ENCODE measurements around the gene DNAI7. TPM values are rescaled to one million over a fixed set of nuclear protein-coding genes. Genes with fewer than 3 reads are reported as not detected.

The DNAI7 gene
- total and polyA plus RNA-seq, 2 of the 8 experiments (the other 6 are each of a cell fraction or from before 2014, with no cell fraction given): 0.12 to 0.28 TPM

- no peaks in the 10 kb centered on the region for H3K79me2 ChIP-seq (ENCODE audit: control insufficient read depth in 1 of 2, insufficient read depth in 2 of 2, low read length in 2 of 2)
Measured at GRCh38 chr12:25194214-25194613, 746 bp downstream of the DNAI7 start.

More at GRCh38 chr12:25194214-25194613, 746 bp downstream of the DNAI7 start:
- no peak overlapping the region for H4K8ac ChIP-seq (ENCODE audit: extremely low read depth, insufficient read depth, low read length)
- H3K4me3 ChIP-seq (ENCODE audit: extremely low read depth in 1 of 4, insufficient read depth in 2 of 4, low read depth in 3 of 4, low read length in 4 of 4): peak overlapping the region in 1 of 4 experiments; percentile 84; a peak in 3 of 8 replicates
- no peak overlapping the region for H3K23ac ChIP-seq (ENCODE audit: insufficient read length)
- H2BK5ac ChIP-seq (ENCODE audit: low read depth, low read length): no peak overlapping the region
- H3K27me3 ChIP-seq (replicated peaks in 1 of 4; ENCODE audit: control insufficient read depth in 3 of 4, extremely low read depth in 1 of 4, insufficient read depth in 3 of 4, low read length in 3 of 4): no peaks in the 10 kb centered on the region
- H2AFZ ChIP-seq (ENCODE audit: low read length): no peak overlapping the region
- H2BK12ac ChIP-seq (ENCODE audit: low read depth, low read length): no peak overlapping the region
- H4K91ac ChIP-seq (replicated peaks; ENCODE audit: insufficient read length, low read length): no peak overlapping the region
- H3K14ac ChIP-seq (ENCODE audit: insufficient read length): no peak overlapping the region
- H2BK20ac ChIP-seq (ENCODE audit: low read length): no peak overlapping the region
- TF ChIP-seq EP300 (IDR thresholded peaks at IDR 0.05; ENCODE audit: borderline replicate concordance in 1 of 2, low read depth in 2 of 2, low read length in 2 of 2): no peak
- TF ChIP-seq CBX5 (IDR thresholded peaks at IDR 0.05; ENCODE audit: low read depth, low read length): no peak
- TF ChIP-seq YY1 (IDR thresholded peaks at IDR 0.05; ENCODE audit: low read depth, low read length): no peak
- TF ChIP-seq KDM4A (IDR thresholded peaks at IDR 0.05; ENCODE audit: low read depth, low read length, severe bottlenecking): no peak
- TF ChIP-seq NRF1 (IDR thresholded peaks at IDR 0.05; ENCODE audit: low read depth, low read length): no peak
- TF ChIP-seq SP4 (IDR thresholded peaks at IDR 0.05; ENCODE audit: low read length): no peak
- TF ChIP-seq MAX (IDR thresholded peaks at IDR 0.05): no peak
- no peak for TF ChIP-seq BRCA1 (IDR thresholded peaks at IDR 0.05; ENCODE audit: low read depth, low read length)
- no peak for TF ChIP-seq MAFK (IDR thresholded peaks at IDR 0.05; ENCODE audit: low read depth, low read length)
- no peak for TF ChIP-seq RAD21 (IDR thresholded peaks at IDR 0.05 in 1 of 2, conservative IDR thresholded peaks at IDR 0.05 in 1 of 2; ENCODE audit: low read depth in 2 of 2, low read length in 2 of 2)
- TF ChIP-seq CHD2 (IDR thresholded peaks at IDR 0.05; ENCODE audit: low read length): no peak
- no peak for TF ChIP-seq SRF (IDR thresholded peaks at IDR 0.05; ENCODE audit: low read depth, low read length)
- no peak for TF ChIP-seq FOSL1 (IDR thresholded peaks at IDR 0.05; ENCODE audit: insufficient read depth, low read depth, low read length)
- TF ChIP-seq BACH1 (IDR thresholded peaks at IDR 0.05; ENCODE audit: low read length): no peak
- H2AK5ac ChIP-seq (ENCODE audit: low read depth, low read length): no peak overlapping the region
- no peaks in the 10 kb centered on the region for H3K79me1 ChIP-seq (ENCODE audit: low read depth, low read length)
- H3K27ac ChIP-seq (ENCODE audit: low read depth, low read length): no peak overlapping the region
- no peaks in the 10 kb centered on the region for H3K9me3 ChIP-seq (ENCODE audit: insufficient read depth in 2 of 2, low read depth in 1 of 2, low read length in 1 of 2)
- no peaks in the 10 kb centered on the region for H4K20me1 ChIP-seq (replicated peaks in 1 of 2; ENCODE audit: control insufficient read depth in 1 of 2, insufficient read depth in 2 of 2, low read length in 2 of 2)
- peaks cover 0 to 3% (median 0%) of the 10 kb centered on the region in 4 experiments; a peak in 1 of 7 replicates for H3K4me1 ChIP-seq (replicated peaks in 1 of 4; ENCODE audit: control insufficient read depth in 3 of 4, insufficient read depth in 4 of 4, low read length in 3 of 4)
- POLR2A ChIA-PET (ENCODE audit: partially characterized antibody): interaction anchor here (0.7 to 2.6 kb wide), 5 partner anchors 10 to 296 kb away, joined by 3 to 12 read pairs (median 4); partner anchors contain the start of gene KRAS
- no peak for DNase-seq (ENCODE audit: low read depth in 1 of 2, low spot score in 2 of 2)
- peak overlapping the region; percentile 57 to 83; a peak in 2 of 4 replicates for H3K4me2 ChIP-seq (ENCODE audit: insufficient read depth in 1 of 2, low read depth in 2 of 2, low read length in 2 of 2)
- H3K4ac ChIP-seq (replicated peaks; ENCODE audit: insufficient read length, low read depth, low read length): no peak overlapping the region
- no peak overlapping the region for H4K5ac ChIP-seq (ENCODE audit: insufficient read length, low read depth, low read length)
- no peak for FAIRE-seq
- no peaks in the 10 kb centered on the region for H3K23me2 ChIP-seq (ENCODE audit: low read depth, low read length)
- no peak overlapping the region for H2BK120ac ChIP-seq (replicated peaks; ENCODE audit: low read depth, low read length)
- H3K18ac ChIP-seq (ENCODE audit: extremely low read depth, low read length): no peak overlapping the region
- no peak overlapping the region for H3K56ac ChIP-seq (replicated peaks; ENCODE audit: insufficient read length, low read depth, low read length)
- H3K9ac ChIP-seq (replicated peaks in 1 of 4; ENCODE audit: extremely low read depth in 1 of 4, low read depth in 3 of 4, low read length in 3 of 4): no peak overlapping the region
- 80% methylated on average over 1 of the region's 1 CpG; no CpG with 5 or more reads in 1 of the 2 experiments for WGBS, 2 experiments (ENCODE audit: extremely low coverage in 1 of 2, insufficient coverage in 1 of 2, insufficient read length in 1 of 2, insufficient replicate concordance in 2 of 2, low coverage in 1 of 2, low lambda C conversion rate in 2 of 2, missing lambda C conversion rate in 1 of 2)
- H2BK15ac ChIP-seq (ENCODE audit: low read length): no peak overlapping the region
- no peaks in the 10 kb centered on the region for H3K36me3 ChIP-seq (ENCODE audit: control insufficient read depth in 2 of 4, insufficient read depth in 4 of 4, low read length in 3 of 4)
- CTCF ChIA-PET (ENCODE audit: partially characterized antibody): interaction anchor here (1.1 to 1.2 kb wide), 3 partner anchors 39 to 193 kb away, joined by 3 to 4 read pairs (median 3); no protein-coding TSS in a partner anchor
